Lung (tissue), 12 donors: ENCODE measurements around the gene AADAT. TPM values are rescaled to one million over a fixed set of nuclear protein-coding genes. Genes with fewer than 3 reads are reported as not detected.

Experiments used
- ATAC-seq: fragments of 200-7000 bp; cut with Tn5 transposase; one replicate; pipeline ENCODE4 v1.9.1; 2020; ENCODE audit warnings: moderate number of reproducible peaks; ENCODE audit not compliant: insufficient read depth, low FRiP score
- DNase-seq, 3 donors: peaks; one replicate each; pipeline ENCODE4 v3.0.0-alpha.2; 2013 to 2017
- H3K27ac ChIP-seq, 2 donors: one replicate each; pipeline ENCODE4 v1.5.1; 2013; ENCODE audit warnings: mild to moderate bottlenecking in 2 of 2, moderate library complexity in 2 of 2, control low read depth in 1 of 2, inconsistent platforms in 1 of 2, low read depth in 1 of 2, low read length in 1 of 2
- H3K27me3 ChIP-seq, 3 donors: one replicate each; pipeline ENCODE4 v1.5.1; 2013; ENCODE audit warnings: low read length in 2 of 3; ENCODE audit not compliant: control insufficient read depth in 3 of 3, insufficient read depth in 3 of 3
- H3K36me3 ChIP-seq, 4 donors: one replicate each; pipeline ENCODE4 v1.5.1; 2013; ENCODE audit warnings: low read length in 4 of 4, mild to moderate bottlenecking in 1 of 4, moderate library complexity in 1 of 4; ENCODE audit not compliant: control insufficient read depth in 4 of 4, insufficient read depth in 4 of 4
- H3K4me1 ChIP-seq, 5 donors: one replicate each; pipeline ENCODE4 v1.5.1; 2013; ENCODE audit warnings: low read length in 5 of 5, mild to moderate bottlenecking in 2 of 5, moderate library complexity in 1 of 5; ENCODE audit not compliant: control insufficient read depth in 5 of 5, insufficient read depth in 5 of 5
- H3K4me3 ChIP-seq: one replicate; pipeline ENCODE4 v1.5.1; 2013; ENCODE audit warnings: mild to moderate bottlenecking, control low read depth, moderate library complexity
- H3K9ac ChIP-seq, 2 donors: one replicate each; pipeline ENCODE4 v1.5.1; 2013; ENCODE audit warnings: low read length in 2 of 2, control low read depth in 1 of 2; ENCODE audit not compliant: insufficient read depth in 1 of 2
- H3K9me3 ChIP-seq, 4 donors: one replicate each; pipeline ENCODE4 v1.5.1; 2013; ENCODE audit warnings: low read length in 3 of 4, mild to moderate bottlenecking in 1 of 4, moderate library complexity in 1 of 4; ENCODE audit not compliant: control insufficient read depth in 4 of 4, insufficient read depth in 3 of 4
- CTCF ChIP-seq: IDR thresholded peaks from 2 replicates; pipeline ENCODE4 v1.5.1; 2012; ENCODE audit warnings: mild to moderate bottlenecking; ENCODE audit errors: control extremely low read depth, extremely low read depth
- WGBS, 2 donors: extraction: QIAGEN DNeasy Blood & Tissue Kit; methylation state at CpG; one replicate each; pipeline ENCODE4 v1.1.7; 2013; 5-methylcytosine and 5-hydroxymethylcytosine counted together
- polyA plus RNA-seq, 2 donors: library from polyadenylated mRNA; stranded (reverse); fragments of 200-250 nt; gene quantifications; one replicate each; pipeline ENCODE4 v1.2.1, GENCODE V29; 2013
- total RNA-seq, 2 donors: library from RNA; depleted of rRNA in 1 of 2; stranded (reverse); fragments of >200 nt in 1 of 2; gene quantifications; one replicate each; pipeline ENCODE4 v1.2.1, GENCODE V29; 2014 to 2021
- donor health status: control.
- donor health status: control.
- donor health status: Bipolar disorder and iron deficiency.
- donor health status: healthy.
- donor health status: DM: yes; HTN: yes; CAD: no.

The AADAT gene
- total and polyA plus RNA-seq, 4 donors, result 2.2 to 14.0 (median 6.8) TPM

- Histone ChIP-seq H3K9me3 (peaks cover 0 to 4% (median 0%) of the 10 kb centered on the region in 4 donors), H3K4me1 (peaks cover 0 to 10% (median 0%) of the 10 kb centered on the region in 5 donors), H3K36me3 (no peaks in the 10 kb centered on the region), H3K4me3 (peak overlapping the region; percentile 51), H3K27me3 (peaks cover 0 to 19% (median 17%) of the 10 kb centered on the region in 3 donors), H3K27ac (peak overlapping the region in 1 of 2 donors; percentile 42), H3K9ac (no peak overlapping the region)
- DNase-seq (peak; percentile 96 to 99 (median 97)), ATAC-seq (peak; percentile 91)
- WGBS, 2 donors, result 4 to 5% methylated on average over 37 of the region's 37 CpGs
- no peak for TF ChIP-seq CTCF
Observed at GRCh38 chr4:170027181-170027829, 62.5 kb downstream of the AADAT start.

GRCh38 chr4:170026253-170027021 is 63.3 kb downstream of the AADAT start, which contains the start of gene MFAP3L:
Gene MFAP3L (minus strand): TSS chr4:170026395. CDS start chr4:170005877, 20,518 bp downstream.
- no peak for TF ChIP-seq CTCF
- Histone ChIP-seq H3K4me1 (peaks cover 0 to 10% (median 0%) of the 10 kb centered on the region in 5 donors), H3K27me3 (peaks cover 0 to 19% (median 17%) of the 10 kb centered on the region in 3 donors), H3K4me3 (peak within 1 kb of the TSS; percentile 89), H3K9me3 (peaks cover 0 to 1% (median 0%) of the 10 kb centered on the region in 4 donors), H3K9ac (peak within 1 kb of the TSS in 1 of 2 donors; percentile 34), H3K27ac (peak within 1 kb of the TSS; percentile 80 to 96), H3K36me3 (no peaks in the 10 kb centered on the region)
- peak; percentile 86 to 94 (median 91) for DNase-seq
- 0% methylated on average over 63 to 86 of the region's 86 CpGs for WGBS, 2 donors
- ATAC-seq, result peak; percentile 97

- peak overlapping the region; percentile 36 for H3K27ac ChIP-seq
- peak in 2 of 3 donors; percentile 18 to 37 for DNase-seq
- no peak overlapping the region for H3K9ac ChIP-seq
Observed at GRCh38 chr4:170025523-170026252, 64.1 kb downstream of the AADAT start.

More at GRCh38 chr4:170025523-170026252, 64.1 kb downstream of the AADAT start:
- peaks cover 0 to 10% (median 0%) of the 10 kb centered on the region in 5 donors for H3K4me1 ChIP-seq
- ATAC-seq, result no peak
- TF ChIP-seq CTCF, result no peak
- H3K27me3 ChIP-seq, result peaks cover 0 to 19% (median 17%) of the 10 kb centered on the region in 3 donors
- peak overlapping the region; percentile 67 for H3K4me3 ChIP-seq
- peaks cover 0 to 1% (median 0%) of the 10 kb centered on the region in 4 donors for H3K9me3 ChIP-seq
- WGBS, 2 donors, result 4 to 5% methylated on average over 74 of the region's 74 CpGs
- H3K36me3 ChIP-seq, result no peaks in the 10 kb centered on the region
